Activated CD4-positive, CD25-positive, alpha-beta regulatory T cell treated with anti-CD3 and anti-CD28 coated beads, Interleukin-2, amount 50 U/mL, for 72 hours (primary cell): ENCODE measurements around the gene DPH3.

Experiments used
- DNase-seq: peaks from one replicate; pipeline ENCODE4 v3.0.0; 2021

DPH3 gene

GRCh38 chr3:16290007-16290826 is 25.5 kb upstream of the DPH3 start:
- no peak for DNase-seq

- no peak for DNase-seq
These were observed 24.6 kb upstream of the DPH3 start for GRCh38 chr3:16289144-16289889.

- no peak for DNase-seq
These were observed 23.9 kb upstream of the DPH3 start for GRCh38 chr3:16288664-16289063.

GRCh38 chr3:16286751-16287543 is 22.2 kb upstream of the DPH3 start:
- DNase-seq, result no peak

GRCh38 chr3:16286161-16286560 is 21.4 kb upstream of the DPH3 start:
- DNase-seq, result no peak

- no peak for DNase-seq
These were observed 19.9 kb upstream of the DPH3 start for GRCh38 chr3:16284633-16285032.

- DNase-seq, result no peak
These were observed 15.9 kb upstream of the DPH3 start for GRCh38 chr3:16280671-16281070.

- DNase-seq, result no peak
These were observed 14.5 kb upstream of the DPH3 start for GRCh38 chr3:16279010-16279801.

GRCh38 chr3:16277471-16277870 is 12.7 kb upstream of the DPH3 start:
- no peak for DNase-seq

- no peak for DNase-seq
These were observed 9.1 kb upstream of the DPH3 start for GRCh38 chr3:16273867-16274266.

- no peak for DNase-seq
These were observed 7.8 kb upstream of the DPH3 start for GRCh38 chr3:16272588-16272987.

- DNase-seq, result no peak
These were observed 6.1 kb upstream of the DPH3 start for GRCh38 chr3:16270855-16271254.

GRCh38 chr3:16266714-16267113 is 2.0 kb upstream of the DPH3 start:
- no peak for DNase-seq

- DNase-seq, result no peak
These were observed 678 bp upstream of the DPH3 start for GRCh38 chr3:16265455-16265786.

GRCh38 chr3:16264174-16264707 is 502 bp downstream of the DPH3 start:
- DNase-seq, result no peak

GRCh38 chr3:16262174-16262573 is 2.6 kb downstream of the DPH3 start:
- DNase-seq, result no peak

- DNase-seq, result no peak
These were observed 4.7 kb downstream of the DPH3 start for GRCh38 chr3:16260046-16260445.

GRCh38 chr3:16258866-16259265 is 5.9 kb downstream of the DPH3 start:
- DNase-seq, result no peak

- no peak for DNase-seq
These were observed 6.6 kb downstream of the DPH3 start for GRCh38 chr3:16258177-16258576.

- no peak for DNase-seq
These were observed 7.4 kb downstream of the DPH3 start for GRCh38 chr3:16257309-16257708.

GRCh38 chr3:16255726-16256125 is 9.0 kb downstream of the DPH3 start:
- no peak for DNase-seq

- no peak for DNase-seq
These were observed 9.4 kb downstream of the DPH3 start for GRCh38 chr3:16255326-16255725.

GRCh38 chr3:16254916-16255315 is 9.8 kb downstream of the DPH3 start:
- no peak for DNase-seq
